ENCODE data around the gene RPL28.

Gene RPL28

DNA sequence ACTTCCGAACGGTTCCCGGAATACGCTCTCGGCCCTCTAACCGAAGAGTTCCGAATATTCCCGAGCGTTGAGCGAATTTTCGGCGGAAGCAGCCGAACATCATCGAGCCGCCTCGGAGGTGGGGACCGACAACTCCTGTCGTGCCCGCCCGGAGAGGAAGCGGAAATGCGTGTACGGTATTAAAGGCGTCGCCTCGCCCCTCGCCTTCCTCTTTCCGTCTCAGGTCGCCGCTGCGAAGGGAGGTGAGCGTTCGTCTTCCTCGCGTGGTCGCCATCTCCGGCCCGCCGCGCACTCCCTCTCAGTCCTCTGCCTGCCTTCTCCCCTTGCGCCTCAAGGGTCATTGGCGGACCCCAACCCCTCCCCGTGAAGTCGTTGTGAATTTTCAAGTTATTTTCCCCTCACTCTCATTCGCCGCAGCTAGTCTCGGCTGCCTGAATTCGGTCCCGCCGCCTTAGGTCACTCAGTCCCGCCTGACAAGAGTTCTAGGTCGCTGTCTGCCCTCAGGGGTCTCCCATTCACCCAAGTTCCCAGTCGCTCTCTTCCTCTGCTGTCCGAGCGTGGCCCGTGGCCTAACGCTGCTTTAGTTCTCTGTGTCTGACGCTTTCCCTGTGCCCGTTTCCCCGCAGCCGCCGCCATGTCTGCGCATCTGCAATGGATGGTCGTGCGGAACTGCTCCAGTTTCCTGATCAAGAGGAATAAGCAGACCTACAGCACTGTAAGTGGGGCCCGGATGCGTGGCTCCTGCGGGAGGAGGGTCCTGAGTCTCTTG is at the start of gene RPL28:
Gene RPL28 (plus strand): TSS at position 209 of the 769 bp plus-strand sequence. CDS start 426 bp downstream, at position 635.
- DNase-seq (ENCODE audit: low read depth): peak; percentile 97

- no peak for DNase-seq (ENCODE audit: low read depth)
Observed at GRCh38 chr19:55336101-55336500, 49.6 kb upstream of the RPL28 start.

GRCh38 chr19:55339105-55339888 is 46.4 kb upstream of the RPL28 start, which contains the start of gene KMT5C:
Gene KMT5C, plus strand, starts transcription at chr19:55339876. Its CDS starts 2,061 bp downstream, at chr19:55341937.
- DNase-seq (ENCODE audit: low read depth): peak; percentile 100

DNA sequence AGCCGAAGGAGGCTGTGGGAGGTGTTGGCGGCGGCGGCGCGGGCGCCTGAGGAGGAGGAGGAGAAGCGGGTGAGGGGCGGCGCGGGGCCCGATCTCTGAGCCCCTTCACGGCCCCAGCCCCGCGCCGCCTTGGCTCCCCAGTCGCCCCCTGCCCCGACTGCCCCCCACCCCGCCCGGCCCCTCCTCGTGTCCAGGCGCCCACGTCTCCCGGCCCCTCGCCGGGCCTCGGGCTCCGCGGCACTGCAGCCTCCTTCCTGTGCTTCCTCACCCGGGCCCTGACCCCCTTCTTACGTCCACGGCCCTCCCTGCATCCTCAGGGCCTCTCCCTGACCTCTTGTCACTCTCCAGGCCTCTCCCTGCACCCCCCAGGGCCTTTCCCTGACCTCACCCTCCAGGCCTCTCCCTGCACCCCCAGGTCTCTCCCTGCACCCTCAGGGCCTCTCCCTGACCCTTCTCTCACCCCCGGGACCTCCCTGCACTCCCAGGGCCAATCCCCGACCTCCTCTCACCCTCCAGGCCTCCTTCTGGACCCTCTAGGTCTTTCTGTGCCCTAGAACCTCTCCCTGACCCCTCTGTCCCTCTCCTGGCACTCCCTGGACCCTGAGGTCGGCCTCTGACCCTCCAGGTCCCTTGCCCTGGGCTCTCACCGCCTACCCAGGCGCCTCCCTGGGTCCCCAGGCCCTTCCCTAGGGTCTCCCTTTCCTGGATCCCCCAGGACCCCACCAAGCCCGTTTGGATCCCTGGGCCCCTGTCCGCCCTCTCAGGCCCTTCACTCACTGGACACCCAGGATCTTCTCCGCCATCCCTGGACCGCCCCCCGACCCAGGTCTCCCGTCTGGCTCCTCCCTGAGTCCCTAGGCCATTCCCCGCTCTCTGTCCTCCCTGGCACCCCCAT is 45.6 kb upstream of the RPL28 start:
- no peak for DNase-seq (ENCODE audit: low read depth)

- DNase-seq (ENCODE audit: low read depth): no peak
Observed at GRCh38 chr19:55340784-55341147, 45.0 kb upstream of the RPL28 start.

DNA sequence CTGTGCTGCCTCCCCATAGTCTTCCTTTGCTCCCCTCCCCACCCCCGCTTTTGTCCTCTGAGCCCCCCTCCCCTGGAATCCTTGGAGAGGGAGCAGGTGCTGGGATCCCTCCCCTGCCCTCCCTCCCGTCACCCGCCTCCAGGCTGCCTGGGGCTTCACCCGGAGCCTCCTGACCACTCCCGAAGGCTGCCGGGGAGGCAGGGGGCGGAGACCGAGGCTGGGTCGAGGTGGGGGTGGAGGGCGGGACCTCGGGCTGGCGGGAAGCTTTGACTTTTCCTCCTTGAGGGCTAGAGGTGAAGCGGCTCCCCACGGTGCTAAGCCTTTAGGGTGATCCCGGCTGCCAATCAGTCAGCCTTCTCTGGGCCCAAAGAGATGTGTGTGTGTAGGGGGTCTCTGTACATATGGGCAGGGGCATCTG is 44.6 kb upstream of the RPL28 start:
- peak; percentile 37 for DNase-seq (ENCODE audit: low read depth)

DNA sequence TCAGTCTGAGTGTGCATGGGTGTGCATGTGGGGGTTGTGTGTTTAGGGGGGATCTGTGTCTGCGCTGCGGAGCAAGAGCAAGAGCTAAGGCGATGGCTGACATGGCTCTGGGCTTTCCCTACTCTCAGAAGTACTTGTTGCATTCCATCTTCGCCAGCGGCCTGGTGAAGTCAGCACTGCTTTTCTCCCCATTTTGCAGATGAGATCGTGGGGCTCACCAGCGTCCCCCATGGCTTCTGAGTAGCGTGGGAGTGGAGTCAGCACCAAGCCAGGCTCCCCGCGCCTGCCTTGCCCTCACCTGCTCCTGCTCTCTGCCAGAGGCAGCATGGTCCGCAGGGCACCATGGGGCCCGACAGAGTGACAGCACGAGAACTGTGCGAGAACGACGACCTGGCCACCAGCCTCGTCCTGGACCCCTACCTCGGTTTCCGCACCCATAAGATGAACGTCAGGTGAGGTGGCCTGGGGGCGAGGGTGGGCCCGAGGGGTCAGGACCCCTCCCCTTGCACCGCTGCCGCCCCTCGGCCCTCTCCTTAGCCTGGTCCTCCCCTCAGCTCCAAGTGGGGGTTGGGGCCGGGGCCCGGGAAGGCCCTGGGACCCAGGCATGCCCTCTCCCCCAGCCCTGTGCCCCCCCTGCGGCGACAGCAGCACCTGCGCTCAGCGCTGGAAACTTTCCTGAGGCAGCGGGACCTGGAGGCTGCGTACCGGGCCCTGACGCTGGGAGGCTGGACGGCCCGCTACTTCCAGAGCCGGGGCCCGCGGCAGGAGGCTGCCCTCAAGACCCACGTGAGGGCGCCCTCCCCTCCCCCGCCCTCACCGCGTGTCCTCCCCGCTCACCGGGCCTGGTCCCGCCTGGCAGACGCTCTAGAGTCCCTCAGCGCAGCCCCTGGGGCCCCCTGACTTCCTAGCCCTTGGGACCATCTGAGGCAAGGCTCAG is 43.9 kb upstream of the RPL28 start:
- no peak for DNase-seq (ENCODE audit: low read depth)

DNA sequence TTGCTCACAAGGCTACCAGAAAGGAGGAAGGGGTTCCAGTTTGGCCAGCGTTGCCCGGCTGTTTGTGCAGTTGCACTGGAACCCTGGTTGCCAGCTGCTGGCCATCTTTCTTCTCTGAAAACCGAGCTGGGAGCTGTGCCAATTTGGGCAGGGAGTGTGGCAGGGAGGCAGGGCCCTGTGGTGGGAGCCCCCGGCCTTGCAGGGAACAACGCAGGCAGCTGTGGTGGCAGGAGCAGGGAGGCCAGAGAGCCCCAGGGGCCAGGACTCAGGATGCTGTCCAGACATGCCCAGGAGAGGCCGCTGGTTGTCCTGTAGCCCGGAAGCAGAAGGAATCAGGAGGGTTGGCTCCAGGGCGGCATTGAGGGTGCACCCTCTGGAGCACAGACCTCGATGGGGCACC is 41.3 kb upstream of the RPL28 start:
- no peak for DNase-seq (ENCODE audit: low read depth)

DNA sequence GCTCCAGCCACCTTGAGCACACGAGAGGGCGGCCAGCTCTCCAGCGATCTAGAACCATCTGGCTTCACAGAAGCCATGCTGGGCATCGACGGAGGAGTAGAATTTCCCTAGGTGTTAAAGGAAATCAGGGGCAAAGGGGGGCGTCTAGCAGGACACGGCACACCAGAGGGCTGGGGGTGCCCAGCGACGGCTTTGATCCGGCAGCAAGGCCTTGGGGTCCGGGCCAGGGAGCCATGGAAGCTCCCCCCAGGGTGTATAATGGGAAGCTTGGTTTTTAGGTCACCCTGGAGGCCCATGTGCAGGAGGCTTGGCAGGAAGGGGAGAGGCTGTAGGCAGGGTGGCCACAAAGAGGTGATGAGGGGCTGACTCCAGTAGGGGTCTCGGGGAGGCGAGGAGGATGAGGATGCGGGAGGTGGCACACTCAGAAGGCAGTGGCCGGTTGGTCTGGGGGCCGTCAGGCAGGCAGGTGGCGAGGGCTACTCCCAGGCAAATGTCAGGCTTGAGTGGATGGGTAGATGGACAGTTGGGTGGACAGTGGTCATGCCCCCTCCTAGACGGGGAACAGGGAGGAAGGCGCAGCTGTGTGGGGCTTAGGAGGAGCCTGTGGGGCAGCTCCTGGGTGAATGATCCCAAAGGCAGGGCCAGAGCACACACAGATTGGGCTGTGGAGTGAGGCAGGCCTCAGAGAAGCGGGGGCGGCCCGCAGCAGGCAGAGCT is 40.5 kb upstream of the RPL28 start:
- DNase-seq (ENCODE audit: low read depth): no peak

DNA sequence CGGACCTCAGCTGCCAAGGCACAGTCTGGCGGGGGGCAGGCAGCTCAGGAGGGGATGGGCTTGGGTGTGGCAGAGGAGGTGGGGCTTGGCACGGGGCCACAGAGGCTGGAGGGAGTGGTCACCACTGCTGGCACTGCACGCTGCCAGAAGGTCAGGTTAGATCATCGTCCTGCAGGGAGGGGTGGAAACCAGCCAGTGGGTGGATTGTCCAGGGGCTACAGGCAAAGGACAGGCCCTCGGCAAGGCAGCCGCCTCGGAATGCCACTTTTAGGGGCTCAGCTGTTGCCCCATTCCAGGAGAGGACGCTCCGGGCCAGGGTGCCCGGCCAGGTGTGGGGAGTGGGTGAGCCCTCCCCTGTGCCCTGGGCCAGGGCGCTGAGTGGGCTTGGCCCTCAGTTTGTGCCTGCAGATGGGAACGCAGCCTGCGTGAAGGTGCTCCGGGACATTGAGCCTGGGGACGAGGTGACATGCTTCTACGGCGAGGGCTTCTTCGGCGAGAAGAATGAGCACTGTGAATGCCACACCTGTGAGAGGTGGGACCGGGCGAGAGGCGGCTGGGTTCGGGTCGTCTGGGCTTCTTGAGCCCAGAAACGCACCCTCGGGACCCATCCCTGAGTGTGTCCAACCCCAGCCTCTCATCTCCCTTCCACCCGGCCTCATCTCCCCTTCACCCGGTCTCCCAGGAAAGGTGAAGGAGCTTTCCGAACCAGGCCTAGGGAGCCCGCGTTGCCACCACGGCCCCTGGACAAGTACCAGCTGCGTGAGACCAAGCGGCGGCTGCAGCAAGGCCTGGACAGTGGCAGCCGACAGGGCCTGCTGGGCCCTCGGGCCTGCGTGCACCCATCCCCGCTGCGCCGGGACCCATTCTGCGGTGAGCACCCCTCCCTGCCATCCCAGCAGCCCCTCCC is 39.7 kb upstream of the RPL28 start:
- DNase-seq (ENCODE audit: low read depth): no peak

GRCh38 chr19:55346725-55347441 is 38.8 kb upstream of the RPL28 start:
- no peak for DNase-seq (ENCODE audit: low read depth)

DNA sequence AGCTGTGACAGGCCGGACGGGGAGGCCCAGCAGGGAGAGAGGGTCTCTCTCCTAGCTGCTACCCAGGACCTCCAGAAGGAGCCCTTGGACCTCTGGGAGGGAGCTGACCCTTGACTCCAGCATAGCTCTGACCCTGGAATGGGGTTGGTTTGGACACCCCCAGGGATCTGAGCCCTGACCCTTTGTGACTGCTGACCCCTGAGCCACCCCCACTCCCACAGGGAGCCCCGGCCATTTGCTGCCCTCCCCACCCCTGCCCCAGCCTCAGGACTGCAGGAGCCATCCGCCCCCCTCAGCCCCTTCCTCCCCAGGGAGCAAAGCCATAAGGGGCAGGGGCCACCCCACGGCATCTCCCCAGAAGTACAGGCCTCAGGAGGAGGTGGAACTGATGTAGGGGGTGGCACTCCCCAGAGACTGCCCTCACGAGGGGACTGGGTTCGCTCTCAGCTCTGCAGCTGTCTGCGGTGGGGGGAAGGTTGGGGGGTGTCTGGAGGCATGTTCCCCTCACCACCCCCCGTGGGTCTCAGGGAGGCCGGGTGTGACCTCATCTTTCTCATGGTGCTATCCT is 38.2 kb upstream of the RPL28 start:
- DNase-seq (ENCODE audit: low read depth): no peak

GRCh38 chr19:55348317-55349034 is 37.3 kb upstream of the RPL28 start:
- no peak for DNase-seq (ENCODE audit: low read depth)

DNA sequence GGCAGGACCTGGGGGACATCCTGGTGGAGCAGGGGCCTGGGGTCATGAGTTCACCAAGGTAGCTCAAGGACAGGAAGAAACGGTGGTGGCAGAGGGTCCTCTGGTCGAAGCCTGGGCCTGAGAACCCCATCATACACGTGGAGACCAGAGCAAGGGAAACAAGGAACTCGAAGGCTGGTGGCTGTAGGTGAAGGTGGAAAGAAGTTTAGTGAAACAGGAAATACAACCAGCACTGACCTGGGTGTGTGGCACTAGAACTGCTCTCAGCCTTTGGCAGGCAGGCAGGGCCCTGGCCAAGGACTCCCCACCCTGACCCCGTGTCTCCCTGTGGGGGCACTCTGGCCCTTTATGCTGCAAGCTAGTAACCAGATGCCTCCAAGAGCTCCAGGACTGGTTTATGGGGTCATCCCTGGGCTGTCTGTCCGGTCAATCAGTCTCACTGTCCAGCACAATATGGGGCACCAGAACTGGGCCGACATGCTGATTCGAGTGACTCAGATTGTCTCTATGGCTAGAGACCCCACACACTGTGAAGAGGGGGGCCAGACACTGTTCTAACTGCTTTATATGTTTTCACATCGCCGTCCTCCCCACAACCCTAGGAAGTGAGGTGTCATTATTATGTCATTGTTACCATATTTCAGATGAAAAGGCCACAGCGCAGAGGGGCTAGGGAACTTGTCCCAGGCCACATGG is 35.0 kb upstream of the RPL28 start:
- DNase-seq (ENCODE audit: low read depth): no peak

DNA sequence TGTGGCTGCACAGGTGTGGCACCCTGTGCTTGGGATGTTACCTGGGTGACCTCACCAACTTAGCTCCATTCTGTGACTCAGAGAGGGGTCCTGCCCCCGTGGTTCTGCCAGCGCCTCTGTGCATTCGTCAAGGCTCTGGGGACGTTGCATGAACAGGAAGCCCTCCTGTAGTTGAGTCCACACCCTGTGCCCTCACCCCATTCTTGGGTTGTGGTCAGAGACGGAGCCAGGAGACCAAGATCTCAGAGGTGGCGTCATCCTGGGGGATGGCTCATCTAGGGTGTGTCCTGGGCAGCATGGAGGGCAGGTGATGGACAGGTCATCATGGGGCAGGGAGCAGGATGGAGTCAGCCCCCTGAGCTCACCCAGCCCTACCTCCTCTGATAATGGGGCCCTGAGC is 33.7 kb upstream of the RPL28 start:
- no peak for DNase-seq (ENCODE audit: low read depth)

DNA sequence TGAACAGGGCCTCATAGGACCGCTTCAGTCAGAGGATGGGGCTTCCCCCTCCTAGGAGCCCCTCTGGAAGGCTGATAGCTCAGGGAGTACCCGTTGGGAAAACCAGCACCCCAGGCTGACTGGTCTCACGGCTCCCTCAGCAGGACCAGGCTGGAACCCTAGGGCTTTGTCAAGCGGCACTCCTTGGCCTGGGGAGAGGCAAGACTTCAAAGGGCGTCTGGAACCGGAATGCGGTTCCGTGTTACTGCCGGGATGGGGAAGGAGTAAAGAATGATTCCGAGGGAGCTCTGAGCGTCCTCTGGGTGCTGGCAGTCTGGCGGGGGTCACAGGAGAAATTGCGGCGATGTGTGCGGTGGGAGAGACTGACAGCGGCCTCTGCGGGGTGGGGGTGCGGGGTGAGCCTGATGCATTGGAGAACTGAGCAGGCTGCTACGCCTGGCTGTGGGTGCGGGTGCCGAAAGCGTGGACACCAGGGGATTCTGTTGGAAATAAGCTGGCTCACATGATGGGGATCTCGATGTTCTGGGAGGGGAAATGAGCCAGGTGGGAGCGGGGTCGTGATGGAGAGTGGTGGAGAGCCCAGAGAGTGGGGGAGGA is 33.1 kb upstream of the RPL28 start:
- DNase-seq (ENCODE audit: low read depth): no peak

DNA sequence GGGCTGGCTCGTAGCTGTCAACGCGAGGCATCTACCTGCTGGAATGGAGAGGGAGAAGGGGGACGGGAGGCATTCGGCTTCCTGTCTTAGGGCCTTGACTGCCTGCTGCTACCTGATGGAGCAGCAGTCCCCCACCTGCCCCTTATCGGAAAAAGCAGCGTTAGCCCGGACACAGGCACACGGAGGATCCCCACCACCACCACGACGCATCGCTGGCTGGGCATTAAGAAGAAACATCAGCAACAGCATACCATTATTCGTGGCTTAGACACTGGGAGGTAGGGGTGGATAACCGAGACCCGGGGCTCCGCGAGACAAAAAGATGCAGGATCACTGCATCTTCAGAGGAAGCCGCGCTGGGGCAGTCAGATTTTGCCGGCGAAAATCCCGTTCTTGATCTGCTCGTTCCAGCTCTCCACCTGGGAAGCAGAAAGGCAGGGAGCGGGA is 32.4 kb upstream of the RPL28 start:
- DNase-seq (ENCODE audit: low read depth): no peak

All from stimulated activated CD4-positive, alpha-beta T cell treated with anti-CD3 and anti-CD28 coated beads, Interleukin-2, amount 100 ng/mL, for 4 hours (primary cell).